B cell (primary cell): ENCODE data around the gene BMPR1A.

ENCODE experiments used
- EZH2 ChIP-seq: IDR thresholded peaks from 2 replicates; pipeline ENCODE4 v1.6.1; 2012; ENCODE audit warnings: borderline replicate concordance, low read depth, mild to moderate bottlenecking, moderate library complexity, low read length; ENCODE audit not compliant: insufficient read depth, poor library complexity, severe bottlenecking
- TF ChIP-seq, protein P1 (sequence below): fragments of 200-600 bp; IDR thresholded peaks from one replicate; pipeline ENCODE4 v1.8.0; 2022; ENCODE audit warnings: antibody characterized with exemption, mild to moderate bottlenecking

DNA sequence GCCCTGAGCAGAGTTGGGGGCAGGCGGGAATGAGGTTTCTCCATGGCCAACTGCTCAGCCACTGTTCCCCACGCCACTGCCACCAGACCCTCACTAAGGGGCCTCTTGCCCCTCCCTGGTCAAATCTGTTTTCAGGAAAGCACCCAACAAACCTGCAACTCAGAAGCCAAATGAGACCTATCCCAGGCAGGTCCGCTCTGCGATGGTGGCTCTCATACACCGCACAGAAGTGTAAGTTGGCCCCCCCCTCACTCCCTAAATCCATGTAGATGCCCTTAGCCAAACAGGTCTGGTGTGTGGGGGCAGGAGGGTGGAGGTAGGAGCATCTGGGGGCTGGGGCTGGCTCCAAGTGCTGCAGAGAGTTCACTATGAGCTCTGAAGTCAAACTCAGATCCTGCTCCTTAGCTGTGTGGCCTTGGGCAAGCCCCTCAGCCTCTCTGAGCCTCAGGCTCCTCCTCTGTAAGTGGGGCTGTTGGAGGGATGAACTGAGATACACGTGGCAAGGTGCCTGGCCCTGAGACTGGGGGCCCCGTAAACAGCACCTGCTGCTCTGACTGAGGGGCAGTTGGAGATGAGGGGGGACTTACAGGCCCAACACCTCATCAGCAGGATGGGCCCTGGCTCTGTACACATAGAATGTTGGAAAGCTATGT is 199.9 kb downstream of the BMPR1A start:
- TF ChIP-seq, protein P1, sequence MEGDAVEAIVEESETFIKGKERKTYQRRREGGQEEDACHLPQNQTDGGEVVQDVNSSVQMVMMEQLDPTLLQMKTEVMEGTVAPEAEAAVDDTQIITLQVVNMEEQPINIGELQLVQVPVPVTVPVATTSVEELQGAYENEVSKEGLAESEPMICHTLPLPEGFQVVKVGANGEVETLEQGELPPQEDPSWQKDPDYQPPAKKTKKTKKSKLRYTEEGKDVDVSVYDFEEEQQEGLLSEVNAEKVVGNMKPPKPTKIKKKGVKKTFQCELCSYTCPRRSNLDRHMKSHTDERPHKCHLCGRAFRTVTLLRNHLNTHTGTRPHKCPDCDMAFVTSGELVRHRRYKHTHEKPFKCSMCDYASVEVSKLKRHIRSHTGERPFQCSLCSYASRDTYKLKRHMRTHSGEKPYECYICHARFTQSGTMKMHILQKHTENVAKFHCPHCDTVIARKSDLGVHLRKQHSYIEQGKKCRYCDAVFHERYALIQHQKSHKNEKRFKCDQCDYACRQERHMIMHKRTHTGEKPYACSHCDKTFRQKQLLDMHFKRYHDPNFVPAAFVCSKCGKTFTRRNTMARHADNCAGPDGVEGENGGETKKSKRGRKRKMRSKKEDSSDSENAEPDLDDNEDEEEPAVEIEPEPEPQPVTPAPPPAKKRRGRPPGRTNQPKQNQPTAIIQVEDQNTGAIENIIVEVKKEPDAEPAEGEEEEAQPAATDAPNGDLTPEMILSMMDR = no peak
- TF ChIP-seq EZH2 = no peak
